Measurements from ENCODE around the gene LSM14A.
"Not testable (repeated sequence)": the region's sequence is repeated elsewhere in the genome, so short reads cannot be mapped to it uniquely, and the experiment has no call there.

The LSM14A gene

GRCh38 chr19:34232566-34233481 lies 60.5 kb downstream of the LSM14A start:
- DNase-seq = peak; percentile 45 to 52

- no peak for DNase-seq
Observed at GRCh38 chr19:34235425-34235940, 63.2 kb downstream of the LSM14A start.

- no peak for DNase-seq
Observed at GRCh38 chr19:34236035-34236987, 64.0 kb downstream of the LSM14A start.

GRCh38 chr19:34237283-34237682 lies 65.0 kb downstream of the LSM14A start:
- DNase-seq = no peak

- no peak for DNase-seq
Observed at GRCh38 chr19:34237939-34238338, 65.6 kb downstream of the LSM14A start.

- DNase-seq = peak in 1 of 2 experiments; percentile 39
Observed at GRCh38 chr19:34241513-34242337, 69.4 kb downstream of the LSM14A start.

- DNase-seq = not testable (repeated sequence)
Observed at GRCh38 chr19:34243138-34243875, 71.0 kb downstream of the LSM14A start.

GRCh38 chr19:34243876-34244578 lies 71.7 kb downstream of the LSM14A start:
- no peak for DNase-seq

- no peak for DNase-seq
Observed at GRCh38 chr19:34244611-34245299, 72.5 kb downstream of the LSM14A start.

GRCh38 chr19:34246340-34246739 lies 74.0 kb downstream of the LSM14A start:
- no peak for DNase-seq

- DNase-seq = no peak
Observed at GRCh38 chr19:34248941-34249340, 76.6 kb downstream of the LSM14A start.

GRCh38 chr19:34253167-34253566 lies 80.9 kb downstream of the LSM14A start:
- not testable (repeated sequence) for DNase-seq

- DNase-seq = not testable (repeated sequence)
Observed at GRCh38 chr19:34253681-34254045, 81.4 kb downstream of the LSM14A start.

GRCh38 chr19:34254046-34254697 lies 81.9 kb downstream of the LSM14A start, which contains the start of gene GARRE1:
Gene GARRE1 (plus strand): TSS chr19:34254554. CDS start chr19:34300474, 45,920 bp downstream.
- DNase-seq = peak; percentile 89 to 91

GRCh38 chr19:34254698-34255432 lies 82.6 kb downstream of the LSM14A start:
- peak; percentile 51 to 66 for DNase-seq

GRCh38 chr19:34255546-34255945 lies 83.2 kb downstream of the LSM14A start:
- DNase-seq = no peak

- DNase-seq = no peak
Observed at GRCh38 chr19:34256835-34257558, 84.7 kb downstream of the LSM14A start.

GRCh38 chr19:34257559-34257924 lies 85.2 kb downstream of the LSM14A start:
- no peak for DNase-seq
